GM19372 (cell line): ENCODE measurements around the gene MMP24.

Source experiments
- ATAC-seq: cut with Tn5 transposase; IDR thresholded peaks from one replicate; pipeline ENCODE4 v1.9.1; 2021; ENCODE audit warnings: mild to moderate bottlenecking, low read depth, moderate library complexity; ENCODE audit not compliant: unreplicated experiment

MMP24 gene

DNA sequence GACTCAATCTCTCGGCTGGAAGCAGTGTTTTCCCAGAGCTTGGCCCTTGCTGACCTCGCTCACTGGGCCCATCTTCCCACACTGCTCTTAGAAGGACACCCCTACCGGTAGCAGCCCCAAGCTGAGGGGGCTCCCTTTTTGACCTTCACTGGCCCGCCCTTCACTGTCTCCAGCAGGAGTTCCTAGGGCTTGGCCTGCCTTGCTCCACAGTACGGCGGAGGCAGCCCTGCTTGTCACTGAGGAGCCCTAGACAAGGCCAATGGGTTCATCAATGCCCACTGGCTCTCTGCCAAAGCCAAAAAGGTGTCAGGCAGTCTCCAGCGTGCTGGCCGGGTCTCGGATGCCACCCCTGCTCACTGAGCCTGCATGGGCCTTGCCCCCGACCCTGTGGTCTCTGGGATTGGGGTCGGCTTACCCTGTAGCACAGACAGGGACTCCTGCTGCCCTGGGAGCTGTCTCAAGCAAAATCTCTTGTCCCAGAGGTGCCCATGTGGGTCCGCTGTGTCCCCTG, 49.3 kb downstream of the MMP24 start:
- ATAC-seq, result no peak

- ATAC-seq, result no peak
Measured at GRCh38 chr20:35276408-35276807, 49.9 kb downstream of the MMP24 start.

DNA sequence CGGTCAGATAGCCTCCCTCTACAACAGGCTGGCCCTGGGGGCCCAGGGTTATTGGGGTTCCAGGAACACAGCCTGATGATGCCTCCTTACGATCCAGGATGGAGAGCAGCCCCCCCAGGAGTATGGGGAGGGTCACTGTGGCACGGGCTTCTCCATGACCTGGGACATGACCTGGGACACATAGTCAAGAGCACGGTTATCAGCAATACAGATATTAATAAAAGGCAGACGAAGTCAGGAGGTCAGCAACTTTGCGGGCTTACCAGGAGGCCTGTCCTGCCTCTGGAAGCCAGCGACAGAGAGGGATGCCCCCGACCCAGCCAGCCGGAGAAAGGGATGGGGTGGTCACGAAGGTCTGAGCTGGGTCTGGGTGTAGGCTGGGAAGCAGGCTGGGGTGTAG, 50.6 kb downstream of the MMP24 start:
- ATAC-seq, result no peak

- peak; percentile 83 for ATAC-seq
Measured at GRCh38 chr20:35277531-35278395, 51.3 kb downstream of the MMP24 start, which contains the start of gene MMP24OS. Gene MMP24OS, minus strand, starts transcription at chr20:35278122. Its CDS starts 193 bp downstream, at chr20:35277929.

DNA sequence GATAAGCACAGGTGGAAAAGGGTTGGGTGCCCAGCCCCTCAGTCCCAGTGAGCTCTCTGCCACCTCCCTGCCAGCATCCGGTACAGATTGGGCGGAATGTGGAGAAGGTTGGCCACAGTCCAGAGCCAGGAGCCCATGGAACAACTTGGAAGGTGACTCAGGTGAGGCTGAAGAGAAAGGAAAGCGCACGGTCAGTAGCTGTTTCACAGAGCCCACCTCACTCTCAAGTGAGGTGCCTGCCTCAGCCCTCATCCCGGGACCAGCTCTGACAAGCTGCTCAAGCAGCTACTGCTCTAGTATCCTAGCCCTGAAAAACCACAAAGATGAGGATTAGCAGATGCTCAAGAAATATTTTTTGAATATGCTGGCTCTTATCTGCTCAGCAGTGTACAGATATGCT, 52.5 kb downstream of the MMP24 start:
- no peak for ATAC-seq

- no peak for ATAC-seq
Measured at GRCh38 chr20:35279533-35280174, 53.2 kb downstream of the MMP24 start.

DNA sequence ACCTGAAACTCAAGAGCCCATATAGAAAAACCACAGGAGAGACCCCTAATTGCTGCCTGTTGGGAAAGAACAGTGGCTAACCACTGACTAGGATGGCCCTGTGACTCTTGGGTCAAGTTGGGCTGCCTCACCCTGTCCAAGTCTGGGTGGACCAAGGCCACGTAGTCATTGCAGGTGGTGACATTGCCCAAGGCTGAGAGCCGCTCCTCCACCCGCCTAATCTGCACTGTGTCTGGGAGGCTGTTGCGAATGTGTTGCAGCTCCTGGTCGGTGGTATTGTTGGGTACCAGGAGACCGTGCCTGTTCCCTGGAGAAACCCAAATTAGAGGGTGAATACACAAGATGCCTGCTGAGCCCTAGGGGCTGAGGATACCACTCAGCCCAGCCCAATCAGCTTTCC, 54.0 kb downstream of the MMP24 start:
- no peak for ATAC-seq

DNA sequence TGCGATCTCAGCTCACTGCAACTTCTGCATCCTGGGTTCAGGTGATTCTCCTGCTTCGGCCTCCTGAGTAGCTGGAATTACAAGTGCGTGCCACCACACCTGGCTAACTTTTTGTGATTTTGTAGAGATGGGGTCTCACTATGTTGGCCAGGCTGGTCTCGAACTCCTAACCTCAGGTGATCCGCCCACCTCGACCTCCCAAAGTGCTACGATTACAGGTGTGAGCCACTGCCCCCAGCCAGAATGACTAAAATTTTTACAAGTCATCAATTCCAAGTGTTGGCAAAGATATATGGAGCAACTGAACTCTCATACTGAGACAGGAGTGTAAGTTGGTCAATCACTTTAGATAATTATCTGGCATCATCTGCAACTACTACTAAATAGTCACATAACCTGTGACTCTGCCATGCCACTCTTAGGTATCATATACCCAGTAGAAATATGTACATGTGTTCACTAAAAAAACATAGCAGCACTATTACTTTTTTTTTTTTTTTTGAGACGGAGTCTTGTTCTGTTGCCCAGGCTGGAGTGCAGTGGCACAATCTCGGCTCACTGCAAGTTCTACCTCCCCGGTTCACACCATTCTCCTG, 55.1 kb downstream of the MMP24 start:
- no peak for ATAC-seq

DNA sequence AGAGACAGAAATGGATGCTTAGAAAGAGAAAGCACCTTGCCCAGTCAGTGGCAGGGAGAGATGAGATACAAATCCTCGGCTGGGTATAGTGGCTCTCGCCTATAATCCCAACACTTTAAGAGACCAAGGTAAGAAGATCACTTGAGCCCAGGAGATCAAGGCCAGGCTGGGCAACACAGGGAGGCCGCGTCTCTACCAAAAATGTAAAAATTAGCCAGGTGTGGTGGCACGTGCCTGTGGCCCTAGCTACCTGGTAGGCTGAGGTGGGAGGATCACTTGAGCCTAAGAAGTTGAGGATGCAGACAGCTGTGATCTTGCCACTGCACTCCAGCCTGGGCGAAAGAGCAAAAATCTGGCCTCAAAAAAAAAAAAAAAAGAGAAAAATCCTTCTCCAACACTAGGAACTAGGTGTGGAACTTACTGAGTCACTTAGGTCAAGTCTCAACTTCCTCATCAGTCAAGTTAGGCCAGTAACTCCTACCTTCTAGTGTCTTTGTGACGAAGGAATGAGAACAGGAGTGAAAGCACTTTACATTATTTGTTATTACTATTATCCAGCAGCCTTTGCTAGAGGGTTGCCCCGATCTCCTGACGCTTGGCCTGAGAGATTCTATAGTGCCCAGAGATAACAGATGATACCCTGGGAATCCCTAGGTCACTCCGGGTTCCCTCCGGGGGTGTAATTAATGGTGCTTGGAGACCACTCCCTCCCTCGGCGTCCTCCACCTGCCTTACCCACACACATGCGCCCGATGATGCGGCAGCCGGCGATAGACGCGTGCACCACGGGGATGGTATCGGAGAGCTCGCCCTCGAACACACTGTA, 57.2 kb downstream of the MMP24 start:
- no peak for ATAC-seq

DNA sequence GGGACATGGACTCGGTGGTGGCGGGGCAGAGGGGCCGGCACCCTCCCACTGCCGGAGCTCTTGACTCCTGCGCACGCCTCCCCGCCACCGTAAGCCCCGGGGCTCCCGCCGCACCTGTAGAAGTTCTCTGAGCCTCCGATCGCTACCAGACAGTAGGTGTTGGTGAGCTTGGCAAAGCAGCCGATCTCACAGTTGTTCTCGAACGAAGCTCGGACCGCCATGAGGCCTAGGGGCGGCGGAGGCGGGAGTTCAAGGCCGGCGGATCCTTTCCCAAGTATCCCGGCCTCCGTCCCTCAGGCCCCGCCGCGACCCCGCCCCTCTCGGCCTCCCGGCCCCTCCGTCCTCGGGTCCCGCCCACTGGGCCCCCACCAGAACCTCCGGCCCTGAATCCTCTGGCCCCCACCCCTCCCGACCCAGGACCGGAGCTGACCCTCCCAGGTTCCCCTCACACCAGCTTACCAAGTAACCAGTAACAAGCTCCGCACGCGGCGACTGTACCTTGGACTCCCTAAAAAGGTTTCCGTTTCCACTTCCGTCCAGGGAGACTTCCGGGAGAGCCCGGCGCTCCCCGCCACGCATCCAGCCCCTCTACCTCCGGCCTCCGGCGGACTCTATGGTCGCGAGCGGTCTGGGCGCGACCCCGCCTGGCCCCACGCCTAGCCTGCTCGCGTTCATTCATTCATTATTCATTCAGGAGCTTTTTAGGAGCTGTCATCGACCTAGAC, 57.9 kb downstream of the MMP24 start, which contains the start of gene EIF6:
Gene EIF6, minus strand, starts transcription at position 506 of the 725 bp plus-strand sequence. Its CDS starts 285 bp downstream, at position 221.
- ATAC-seq, result peak; percentile 64

- ATAC-seq, result no peak
Measured at GRCh38 chr20:35284992-35285805, 58.7 kb downstream of the MMP24 start.

DNA sequence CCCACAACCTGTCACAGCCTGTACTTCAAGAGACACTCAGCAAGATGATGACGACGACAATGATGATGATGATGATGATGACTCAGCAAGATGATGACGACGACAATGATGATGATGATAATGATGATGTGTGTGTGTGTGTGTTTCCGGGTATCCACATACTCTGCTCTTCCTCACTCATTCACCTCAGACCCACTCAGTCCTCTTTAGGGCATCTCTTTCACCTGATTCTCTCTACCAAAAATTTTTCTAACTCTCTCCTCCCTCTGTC, 59.3 kb downstream of the MMP24 start:
- no peak for ATAC-seq

- no peak for ATAC-seq
Measured at GRCh38 chr20:35286077-35286898, 59.8 kb downstream of the MMP24 start.

DNA sequence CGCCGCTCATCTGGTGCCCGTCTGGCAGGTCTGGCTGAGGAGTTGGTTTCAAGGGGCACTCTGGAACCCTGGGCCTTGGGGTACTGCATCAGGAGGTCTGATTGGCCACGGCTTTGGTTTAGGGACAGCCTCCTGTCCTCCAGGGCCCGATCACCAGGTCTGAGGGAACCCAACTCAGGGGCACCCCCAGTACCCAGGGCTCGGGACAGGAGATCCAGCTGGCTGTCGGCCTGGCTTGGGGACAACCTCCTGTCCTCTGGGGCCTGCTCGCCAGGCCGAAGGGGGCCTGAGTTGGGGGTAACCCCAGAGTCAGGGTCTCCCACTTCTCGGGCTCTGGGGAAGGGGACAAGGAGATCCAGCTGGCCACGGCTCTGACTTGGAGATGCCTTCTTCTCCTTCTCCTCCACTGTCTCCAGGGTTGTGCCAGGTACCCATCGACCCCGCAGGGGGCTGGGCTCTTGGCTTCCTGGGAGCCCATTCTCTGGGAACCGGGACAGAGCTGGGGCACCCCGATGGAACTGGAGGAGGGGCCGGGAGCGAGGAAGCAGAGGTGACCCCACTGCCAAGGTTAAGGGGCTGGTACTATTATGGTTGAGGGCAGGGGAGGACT, 60.5 kb downstream of the MMP24 start:
- ATAC-seq, result no peak

DNA sequence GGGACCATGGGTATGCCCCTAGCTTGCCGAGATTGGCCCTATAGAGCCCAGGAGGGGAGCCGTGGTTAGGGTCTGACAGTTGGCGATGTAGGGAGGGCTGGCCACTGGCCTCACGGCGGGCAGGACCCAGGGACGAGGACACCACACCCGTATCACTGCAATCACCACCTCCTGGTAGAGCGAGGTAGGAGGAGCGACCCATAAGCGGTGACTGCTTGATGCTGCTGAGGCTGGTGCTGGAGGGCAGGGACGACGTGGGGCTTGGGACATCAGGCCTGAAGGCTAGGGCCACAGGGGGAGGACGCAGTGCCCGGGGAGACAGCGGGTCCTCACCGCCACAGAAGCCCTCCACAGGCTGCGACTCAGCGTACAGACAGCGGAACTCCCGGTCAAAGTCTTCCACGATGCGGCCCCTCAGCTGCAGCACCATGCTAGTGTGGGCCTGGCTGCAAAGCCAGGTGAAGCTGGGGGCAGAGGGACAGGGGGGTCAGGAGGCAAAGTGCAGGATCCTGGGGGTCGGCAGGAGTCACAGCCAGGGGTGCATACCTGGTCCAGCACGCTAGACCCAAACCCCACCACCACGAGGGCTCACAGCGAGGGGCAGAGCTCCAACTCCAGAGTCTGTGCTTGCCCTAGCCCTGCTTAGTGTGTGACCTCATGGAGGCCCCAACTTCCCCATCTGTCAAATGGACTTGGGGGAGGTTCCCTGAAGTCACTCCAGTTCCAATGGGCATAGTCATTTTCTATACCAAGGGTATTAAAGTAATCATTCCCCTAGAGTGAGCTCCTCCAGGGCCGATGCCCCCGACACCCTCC, 61.2 kb downstream of the MMP24 start:
- ATAC-seq, result no peak

GRCh38 chr20:35288325-35289060, 62.0 kb downstream of the MMP24 start:
- no peak for ATAC-seq
